Measurements from ENCODE around the gene PPM1L.

- no peak for TF ChIP-seq POLR2A (IDR thresholded peaks at IDR 0.05; ENCODE audit: low read depth)
- TF ChIP-seq, protein P1, sequence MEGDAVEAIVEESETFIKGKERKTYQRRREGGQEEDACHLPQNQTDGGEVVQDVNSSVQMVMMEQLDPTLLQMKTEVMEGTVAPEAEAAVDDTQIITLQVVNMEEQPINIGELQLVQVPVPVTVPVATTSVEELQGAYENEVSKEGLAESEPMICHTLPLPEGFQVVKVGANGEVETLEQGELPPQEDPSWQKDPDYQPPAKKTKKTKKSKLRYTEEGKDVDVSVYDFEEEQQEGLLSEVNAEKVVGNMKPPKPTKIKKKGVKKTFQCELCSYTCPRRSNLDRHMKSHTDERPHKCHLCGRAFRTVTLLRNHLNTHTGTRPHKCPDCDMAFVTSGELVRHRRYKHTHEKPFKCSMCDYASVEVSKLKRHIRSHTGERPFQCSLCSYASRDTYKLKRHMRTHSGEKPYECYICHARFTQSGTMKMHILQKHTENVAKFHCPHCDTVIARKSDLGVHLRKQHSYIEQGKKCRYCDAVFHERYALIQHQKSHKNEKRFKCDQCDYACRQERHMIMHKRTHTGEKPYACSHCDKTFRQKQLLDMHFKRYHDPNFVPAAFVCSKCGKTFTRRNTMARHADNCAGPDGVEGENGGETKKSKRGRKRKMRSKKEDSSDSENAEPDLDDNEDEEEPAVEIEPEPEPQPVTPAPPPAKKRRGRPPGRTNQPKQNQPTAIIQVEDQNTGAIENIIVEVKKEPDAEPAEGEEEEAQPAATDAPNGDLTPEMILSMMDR (IDR thresholded peaks at IDR 0.05), result no peak
- TF ChIP-seq POLR2AphosphoS5 (IDR thresholded peaks at IDR 0.05), result no peak
These were observed 71.0 kb downstream of the PPM1L start for GRCh38 chr3:160826991-160827390.
